Left lung (tissue), 10 donors: Measurements from ENCODE around the gene B4GALNT4. TPM values are rescaled to one million over a fixed set of nuclear protein-coding genes. Genes with fewer than 3 reads are reported as not detected.
"Not testable (repeated sequence)": the region's sequence is repeated elsewhere in the genome, so short reads cannot be mapped to it uniquely, and the experiment has no call there.

Source experiments
- ATAC-seq: fragments of 200-7000 bp; cut with Tn5 transposase; one replicate; pipeline ENCODE4 v1.9.1; 2020; ENCODE audit warnings: moderate library complexity
- DNase-seq, 4 donors: peaks; one replicate each; pipeline ENCODE4 v3.0.0-alpha.2; 2013 to 2020
- H3K27ac ChIP-seq, 2 donors: fragments of 200-600 bp; sonication (generic) in 1 of 2; one replicate each; pipeline versions ENCODE4 v1.5.0 to v1.8.0; 2020 to 2021
- H3K27me3 ChIP-seq, 2 donors: fragments of 200-600 bp; sonication (generic) in 1 of 2; one replicate each; pipeline versions ENCODE4 v1.5.0 to v1.8.0; 2020 to 2021
- H3K36me3 ChIP-seq, 2 donors: fragments of 200-600 bp; sonication (generic) in 1 of 2; one replicate each; pipeline versions ENCODE4 v1.5.0 to v1.8.0; 2020 to 2021
- H3K4me1 ChIP-seq, 2 donors: fragments of 200-600 bp; one replicate each; pipeline ENCODE4 v1.8.0; 2021
- H3K4me3 ChIP-seq, 2 donors: fragments of 200-600 bp; sonication (generic) in 1 of 2; one replicate each; pipeline versions ENCODE4 v1.5.0 to v1.8.0; 2020 to 2021; ENCODE audit warnings: mild to moderate bottlenecking in 1 of 2
- H3K9me3 ChIP-seq, 2 donors: fragments of 200-600 bp; sonication (generic) in 1 of 2; one replicate each; pipeline versions ENCODE4 v1.5.0 to v1.8.0; 2020 to 2021
- CTCF ChIP-seq, 2 donors: fragments of 200-600 bp; sonication (generic) in 1 of 2; IDR thresholded peaks; one replicate each; pipeline versions ENCODE4 v1.5.0 to v1.8.0; 2021; ENCODE audit warnings: antibody characterized with exemption in 2 of 2
- intact Hi-C, 2 donors: fragments of 100-400 bp; cut with DNase I; formaldehyde crosslinking; loops; one replicate each; pipeline versions ENCODE4 v1.11.2 to v1.14.2; 2022
- polyA plus RNA-seq, 6 donors: library from polyadenylated mRNA; unstranded; fragments of 120-200 nt; gene quantifications; one replicate each; pipeline ENCODE4 v1.2.1, GENCODE V29; 2013; ENCODE audit not compliant: insufficient read length in 6 of 6
- total RNA-seq, 2 donors: library from RNA; stranded (reverse); fragmentation: NEBNext Ultra II Directional; extraction: Animal tissue kit (Norgen Biotek cat#: 25700); gene quantifications; one replicate each; pipeline ENCODE4 v1.2.1, GENCODE V29; 2021
- donor health status: DM: no; HTN: yes; CAD: no.
- donor health status: DM: no; HTN: no; CAD: no.

Gene B4GALNT4
- total and polyA plus RNA-seq, 8 donors: 1.4 to 78.7 (median 52.4) TPM

DNA sequence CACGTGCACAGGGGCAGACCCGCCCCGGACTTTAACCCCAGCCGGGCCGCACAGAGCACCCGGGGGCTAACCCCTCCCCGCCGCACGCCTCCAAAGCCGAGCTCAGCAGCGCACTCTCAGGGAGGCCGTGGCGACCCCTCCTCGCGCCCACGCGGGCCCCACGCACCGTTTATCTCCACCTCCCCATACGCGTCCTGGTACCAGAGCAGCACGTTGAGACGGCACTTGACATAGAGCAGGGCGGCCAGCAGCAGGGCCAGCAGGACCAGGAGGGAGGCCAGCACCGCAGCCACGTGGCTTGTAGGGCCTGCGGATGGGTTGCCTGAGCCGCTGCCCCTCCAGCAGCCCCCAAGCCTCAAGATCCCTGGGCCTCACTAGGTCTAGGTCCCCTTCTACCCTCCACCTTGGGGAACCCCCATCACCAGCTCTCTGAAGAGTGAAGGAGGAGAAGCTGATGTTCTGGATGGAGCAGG is 38.4 kb downstream of the B4GALNT4 start:
- Histone ChIP-seq H3K36me3 (peaks cover 0 to 12% of the 10 kb centered on the region in 2 donors), H3K9me3 (no peaks in the 10 kb centered on the region), H3K4me3 (peak overlapping the region in 1 of 2 donors; percentile 12), H3K27ac (peak overlapping the region; percentile 0 to 73), H3K4me1 (peaks cover 8 to 22% of the 10 kb centered on the region in 2 donors), H3K27me3 (no peaks in the 10 kb centered on the region)
- intact Hi-C loops: no loop called here
- ATAC-seq (no peak), DNase-seq (no peak)
- TF ChIP-seq CTCF (IDR thresholded peaks at IDR 0.05): no peak

GRCh38 chr11:408154-409007 is 39.1 kb downstream of the B4GALNT4 start:
- intact Hi-C loops: no loop called here
- Histone ChIP-seq H3K9me3 (no peaks in the 10 kb centered on the region), H3K27ac (no peak overlapping the region), H3K36me3 (peaks cover 0 to 12% of the 10 kb centered on the region in 2 donors), H3K4me3 (no peak overlapping the region), H3K27me3 (no peaks in the 10 kb centered on the region), H3K4me1 (peaks cover 14 to 29% of the 10 kb centered on the region in 2 donors)
- no peak for ATAC-seq
- no peak for TF ChIP-seq CTCF (IDR thresholded peaks at IDR 0.05)
- no peak for DNase-seq

- no peaks in the 10 kb centered on the region for H3K27me3 ChIP-seq
- H3K27ac ChIP-seq: no peak overlapping the region
- peaks cover 14 to 30% of the 10 kb centered on the region in 2 donors for H3K4me1 ChIP-seq
- no peak for ATAC-seq
- peak in 2 of 4 donors; percentile 30 to 69 for DNase-seq
- H3K4me3 ChIP-seq: no peak overlapping the region
- intact Hi-C loops: no loop called here
- no peak for TF ChIP-seq CTCF (IDR thresholded peaks at IDR 0.05)
- peaks cover 0 to 7% of the 10 kb centered on the region in 2 donors for H3K36me3 ChIP-seq
- H3K9me3 ChIP-seq: no peaks in the 10 kb centered on the region
Measured at GRCh38 chr11:409008-409599, 39.8 kb downstream of the B4GALNT4 start.

GRCh38 chr11:409600-410483 is 40.5 kb downstream of the B4GALNT4 start:
- Histone ChIP-seq H3K9me3 (no peaks in the 10 kb centered on the region), H3K36me3 (no peaks in the 10 kb centered on the region), H3K4me1 (peaks cover 14 to 37% of the 10 kb centered on the region in 2 donors), H3K27ac (no peak overlapping the region), H3K27me3 (no peaks in the 10 kb centered on the region), H3K4me3 (no peak overlapping the region)
- intact Hi-C loops: no loop called here
- no peak for TF ChIP-seq CTCF (IDR thresholded peaks at IDR 0.05)
- DNase-seq (peak in 2 of 4 donors; percentile 31 to 58), ATAC-seq (no peak)

GRCh38 chr11:410711-411110 is 41.4 kb downstream of the B4GALNT4 start:
- not testable (repeated sequence) for H3K36me3 ChIP-seq, ATAC-seq

GRCh38 chr11:411520-411919 is 42.2 kb downstream of the B4GALNT4 start:
- H3K36me3 ChIP-seq, ATAC-seq, intact Hi-C loops, H3K27me3 ChIP-seq, H3K9me3 ChIP-seq, H3K4me3 ChIP-seq, H3K27ac ChIP-seq: not testable (repeated sequence)
- H3K4me1 ChIP-seq: peaks cover 10 to 41% of the 10 kb centered on the region in 2 donors
- peak in 1 of 4 donors; percentile 49 for DNase-seq

More at GRCh38 chr11:410711-411110, 41.4 kb downstream of the B4GALNT4 start:
- H3K27me3 ChIP-seq, intact Hi-C loops, H3K4me3 ChIP-seq, H3K9me3 ChIP-seq, H3K27ac ChIP-seq: not testable (repeated sequence)
- H3K4me1 ChIP-seq: peaks cover 14 to 41% of the 10 kb centered on the region in 2 donors
- DNase-seq: peak in 1 of 4 donors; percentile 34
